DND-41 (cell line): Measurements from ENCODE around the gene DPP6.

Experiments used
- CTCF ChIP-seq: IDR thresholded peaks from 2 replicates; pipeline ENCODE4 v1.5.1; 2012; ENCODE audit warnings: borderline replicate concordance, low read length, moderate library complexity, mild to moderate bottlenecking; ENCODE audit not compliant: poor library complexity, severe bottlenecking; ENCODE audit errors: extremely low read depth
- EZH2 ChIP-seq: IDR thresholded peaks from 3 replicates; pipeline ENCODE4 v1.6.1; 2012; ENCODE audit warnings: borderline replicate concordance, low read depth, mild to moderate bottlenecking, moderate library complexity, low read length, inconsistent platforms; ENCODE audit not compliant: severe bottlenecking

GRCh38 chr7:154854836-154855235 is 802.6 kb downstream of the DPP6 start:
- TF ChIP-seq CTCF (no peak), EZH2 (no peak)
